MM.1S (cell line): ENCODE measurements around the gene CYP4A22.

Experiments used
- DNase-seq: peaks from one replicate; pipeline ENCODE4 v3.0.0-alpha.2; 2015
- H2AFZ ChIP-seq: fragments of 300-600 bp; sonication (generic); 2 replicates; pipeline ENCODE4 v1.6.0; 2016; ENCODE audit warnings: antibody characterized with exemption, low read length
- H3F3A ChIP-seq: fragments of 300-600 bp; sonication (generic); 2 replicates; pipeline ENCODE4 v1.6.1; 2016; ENCODE audit warnings: mild to moderate bottlenecking, antibody characterized with exemption, low read length, moderate library complexity, mixed read lengths; ENCODE audit not compliant: insufficient read depth
- H3K27ac ChIP-seq: fragments of 300-600 bp; sonication (generic); 2 replicates; pipeline ENCODE4 v1.5.1; 2016; ENCODE audit warnings: mild to moderate bottlenecking, low read length
- H3K27me3 ChIP-seq: fragments of 300-600 bp; sonication (generic); replicated peaks from 2 replicates; pipeline ENCODE4 v1.6.0; 2016; ENCODE audit warnings: low read length; ENCODE audit not compliant: insufficient read depth
- H3K36me3 ChIP-seq: fragments of 300-600 bp; sonication (generic); replicated peaks from 2 replicates; pipeline ENCODE4 v1.6.1; 2016; ENCODE audit warnings: mild to moderate bottlenecking, low read length, mixed read lengths; ENCODE audit not compliant: insufficient read depth
- H3K4me1 ChIP-seq: fragments of 300-600 bp; sonication (generic); 2 replicates; pipeline ENCODE4 v1.6.1; 2016; ENCODE audit warnings: low read length, mixed read lengths
- H3K4me2 ChIP-seq: fragments of 300-600 bp; sonication (generic); 2 replicates; pipeline ENCODE4 v1.6.0; 2016; ENCODE audit warnings: low read depth, low read length
- H3K4me3 ChIP-seq: fragments of 300-600 bp; sonication (generic); 2 replicates; pipeline ENCODE4 v1.5.1; 2016; ENCODE audit warnings: low read length, mixed read lengths
- H3K79me2 ChIP-seq: fragments of 300-600 bp; sonication (generic); 2 replicates; pipeline ENCODE4 v1.6.1; 2016; ENCODE audit warnings: mixed run types, low read length, mixed read lengths
- H3K9ac ChIP-seq: fragments of 300-600 bp; sonication (generic); 2 replicates; pipeline ENCODE4 v1.6.1; 2016; ENCODE audit warnings: low read length, mixed read lengths
- H3K9me2 ChIP-seq: fragments of 300-600 bp; sonication (generic); replicated peaks from 2 replicates; pipeline ENCODE4 v1.6.1; 2016; ENCODE audit warnings: mild to moderate bottlenecking, low read length, mixed read lengths; ENCODE audit not compliant: insufficient read depth
- H3K9me3 ChIP-seq: fragments of 300-600 bp; sonication (generic); replicated peaks from 2 replicates; pipeline ENCODE4 v1.6.1; 2016; ENCODE audit warnings: mild to moderate bottlenecking, low read length, mixed read lengths; ENCODE audit not compliant: insufficient read depth
- H4K20me1 ChIP-seq: fragments of 300-600 bp; sonication (generic); 2 replicates; pipeline ENCODE4 v1.6.1; 2016; ENCODE audit warnings: mild to moderate bottlenecking, low read length, moderate library complexity, mixed read lengths; ENCODE audit not compliant: insufficient read depth
- CTCF ChIP-seq: fragments of 300-600 bp; sonication (generic); IDR thresholded peaks from 2 replicates; pipeline ENCODE4 v1.5.1; 2016; ENCODE audit warnings: antibody characterized with exemption, low read length, mixed read lengths
- EZH2 ChIP-seq: fragments of 300-600 bp; sonication (generic); optimal IDR thresholded peaks from 2 replicates; pipeline ENCODE3; 2017; ENCODE audit warnings: low read depth, mild to moderate bottlenecking, antibody characterized with exemption, low read length, mixed read lengths
- EZH2phosphoT487 ChIP-seq: fragments of 300-600 bp; sonication (generic); IDR thresholded peaks from 2 replicates; pipeline ENCODE4 v1.6.1; 2018; ENCODE audit warnings: antibody characterized with exemption, low read length

The CYP4A22 gene

DNA sequence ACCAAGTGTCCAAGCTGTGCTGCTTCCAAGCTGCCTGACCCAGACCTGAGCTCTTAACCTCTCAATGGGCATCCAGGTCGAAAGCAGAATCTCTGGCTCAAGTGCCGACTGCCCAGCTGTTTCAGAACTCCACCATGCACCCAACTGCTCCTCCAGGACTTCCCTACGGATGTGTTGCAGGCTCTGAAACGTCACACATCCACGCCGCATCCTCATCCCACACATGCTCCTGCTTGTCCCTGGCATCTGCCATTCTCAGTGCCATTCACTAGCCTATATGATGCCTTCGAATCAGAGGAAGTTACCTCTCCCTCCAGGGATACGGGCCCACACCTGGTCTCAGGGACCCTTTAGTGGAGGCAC, 41.4 kb downstream of the CYP4A22 start:
- Histone ChIP-seq H3K4me2 (peak overlapping the region; percentile 92; the same call in 1 of the 2 replicates), H3K4me3 (peak overlapping the region; percentile 57; the same call in 1 of the 2 replicates), H3F3A (no peaks in the 10 kb centered on the region), H3K9me3 (no peaks in the 10 kb centered on the region), H4K20me1 (no peaks in the 10 kb centered on the region), H3K27me3 (peaks cover 33% of the 10 kb centered on the region; the same call in 1 of the 2 replicates), H3K36me3 (no peaks in the 10 kb centered on the region), H3K27ac (no peak overlapping the region), H2AFZ (peak overlapping the region; percentile 80; the same call in 1 of the 2 replicates), H3K79me2 (no peaks in the 10 kb centered on the region), H3K9me2 (no peaks in the 10 kb centered on the region), H3K4me1 (no peaks in the 10 kb centered on the region), H3K9ac (peak overlapping the region; percentile 20; the same call in 1 of the 2 replicates)
- no peak for DNase-seq
- no peak for TF ChIP-seq EZH2
- no peak for TF ChIP-seq CTCF
- no peak for TF ChIP-seq EZH2phosphoT487

GRCh38 chr1:47179017-47179987, 42.1 kb downstream of the CYP4A22 start:
- Histone ChIP-seq H3K27me3 (peaks cover 35% of the 10 kb centered on the region; the same call in 1 of the 2 replicates), H4K20me1 (no peaks in the 10 kb centered on the region), H3K9me2 (no peaks in the 10 kb centered on the region), H3F3A (no peaks in the 10 kb centered on the region), H3K27ac (no peak overlapping the region), H3K9ac (peak overlapping the region; percentile 20; the same call in 1 of the 2 replicates), H3K9me3 (no peaks in the 10 kb centered on the region), H2AFZ (peak overlapping the region; percentile 80), H3K4me1 (no peaks in the 10 kb centered on the region), H3K4me3 (peak overlapping the region; percentile 57), H3K4me2 (peak overlapping the region; percentile 92; the same call in 1 of the 2 replicates), H3K79me2 (no peaks in the 10 kb centered on the region), H3K36me3 (no peaks in the 10 kb centered on the region)
- peak; percentile 86 for DNase-seq
- TF ChIP-seq EZH2, result no peak
- peak; percentile 90 for TF ChIP-seq CTCF
- no peak for TF ChIP-seq EZH2phosphoT487

DNA sequence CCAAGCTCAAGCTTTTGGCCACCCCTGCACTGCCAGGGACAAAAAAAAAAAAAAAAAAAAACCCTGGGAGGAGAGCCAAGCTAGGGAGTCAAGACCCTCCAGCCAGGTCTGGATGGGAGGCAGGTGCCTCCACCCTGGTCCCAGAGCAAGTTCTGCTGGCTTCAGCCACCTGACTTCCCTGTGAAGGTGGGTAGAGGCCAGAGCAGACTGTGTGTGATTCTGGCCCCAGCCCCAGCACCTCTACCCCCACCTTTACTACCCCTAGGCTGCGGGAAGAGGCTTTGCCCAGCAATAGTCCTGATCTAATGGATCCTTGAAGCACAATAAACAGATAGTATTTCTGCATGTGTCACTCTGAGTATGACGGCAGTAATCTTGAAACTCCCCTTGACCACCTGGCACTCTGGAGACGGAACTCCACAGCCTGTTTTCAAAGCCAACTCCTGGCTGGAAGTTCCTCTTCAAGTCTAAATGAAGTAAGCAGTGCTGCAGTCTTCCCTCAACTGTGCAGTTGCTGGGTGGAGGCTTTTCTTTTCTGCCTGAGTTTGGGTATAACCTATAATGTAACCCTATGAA, 42.8 kb downstream of the CYP4A22 start:
- H2AFZ ChIP-seq, result no peak overlapping the region
- no peak for DNase-seq

More for the DNA sequence above, 42.8 kb downstream of the CYP4A22 start:
- Histone ChIP-seq H3K36me3 (no peaks in the 10 kb centered on the region), H3K4me3 (no peak overlapping the region), H3K9ac (no peak overlapping the region; the same call in 1 of the 2 replicates), H3K4me1 (no peaks in the 10 kb centered on the region), H3K27me3 (peaks cover 32% of the 10 kb centered on the region; the same call in 1 of the 2 replicates), H3K27ac (no peak overlapping the region), H3F3A (no peaks in the 10 kb centered on the region), H4K20me1 (no peaks in the 10 kb centered on the region), H3K9me3 (no peaks in the 10 kb centered on the region), H3K9me2 (no peaks in the 10 kb centered on the region), H3K79me2 (no peaks in the 10 kb centered on the region), H3K4me2 (no peak overlapping the region)
- TF ChIP-seq CTCF, result no peak
- TF ChIP-seq EZH2phosphoT487, result no peak
- no peak for TF ChIP-seq EZH2
